ENCODE results near the gene TP53BP2. TPM values are rescaled to one million over a fixed set of nuclear protein-coding genes. Genes with fewer than 3 reads are reported as not detected.
"Not testable (repeated sequence)": the region's sequence is repeated elsewhere in the genome, so short reads cannot be mapped to it uniquely, and the experiment has no call there.

TP53BP2 gene
- total RNA-seq, 1 donor, result 38.0 TPM

GRCh38 chr1:223820515-223820858 lies 25.3 kb downstream of the TP53BP2 start:
- H3K4me3 ChIP-seq (ENCODE audit: low read depth, low read length), result no peak overlapping the region
- no peak for DNase-seq (ENCODE audit: low read depth)
- TF ChIP-seq CTCF (IDR thresholded peaks at IDR 0.05; ENCODE audit: insufficient read depth, low read depth, low read length), result no peak

GRCh38 chr1:223819730-223820514 lies 25.8 kb downstream of the TP53BP2 start:
- peak; percentile 81 for DNase-seq (ENCODE audit: low read depth)
- no peak for TF ChIP-seq CTCF (IDR thresholded peaks at IDR 0.05; ENCODE audit: insufficient read depth, low read depth, low read length)
- no peak overlapping the region for H3K4me3 ChIP-seq (ENCODE audit: low read depth, low read length)

- DNase-seq (ENCODE audit: low read depth); H3K4me3 ChIP-seq (ENCODE audit: low read depth, low read length): not testable (repeated sequence)
Measured at GRCh38 chr1:223817265-223817664, 28.5 kb downstream of the TP53BP2 start.

GRCh38 chr1:223815865-223816264 lies 29.9 kb downstream of the TP53BP2 start:
- DNase-seq (ENCODE audit: low read depth), result no peak
- no peak for TF ChIP-seq CTCF (IDR thresholded peaks at IDR 0.05; ENCODE audit: insufficient read depth, low read depth, low read length)

GRCh38 chr1:223815020-223815853 lies 30.5 kb downstream of the TP53BP2 start:
- peak; percentile 26 for DNase-seq (ENCODE audit: low read depth)
- no peak for TF ChIP-seq CTCF (IDR thresholded peaks at IDR 0.05; ENCODE audit: insufficient read depth, low read depth, low read length)
- no peak overlapping the region for H3K4me3 ChIP-seq (ENCODE audit: low read depth, low read length)

More at GRCh38 chr1:223815865-223816264, 29.9 kb downstream of the TP53BP2 start:
- no peak overlapping the region for H3K4me3 ChIP-seq (ENCODE audit: low read depth, low read length)

- no peak overlapping the region for H3K4me3 ChIP-seq (ENCODE audit: low read depth, low read length)
- TF ChIP-seq CTCF (IDR thresholded peaks at IDR 0.05; ENCODE audit: insufficient read depth, low read depth, low read length), result no peak
- DNase-seq (ENCODE audit: low read depth), result no peak
Measured at GRCh38 chr1:223813645-223814044, 32.1 kb downstream of the TP53BP2 start.

- peak; percentile 42 for TF ChIP-seq CTCF (IDR thresholded peaks at IDR 0.05; ENCODE audit: insufficient read depth, low read depth, low read length)
- DNase-seq (ENCODE audit: low read depth), result peak; percentile 57
- H3K4me3 ChIP-seq (ENCODE audit: low read depth, low read length), result no peak overlapping the region
Measured at GRCh38 chr1:223811634-223812101, 34.1 kb downstream of the TP53BP2 start.
